HG03565 (cell line): ENCODE results near the gene CERS2.
A peak's percentile ranks its signal among the peaks of the same experiment; 100 is the strongest.

ENCODE experiments used
- ATAC-seq: cut with Tn5 transposase; IDR thresholded peaks from one replicate; pipeline ENCODE4 v1.9.1; 2021; ENCODE audit warnings: mild to moderate bottlenecking, moderate library complexity; ENCODE audit not compliant: unreplicated experiment

CERS2 gene

DNA sequence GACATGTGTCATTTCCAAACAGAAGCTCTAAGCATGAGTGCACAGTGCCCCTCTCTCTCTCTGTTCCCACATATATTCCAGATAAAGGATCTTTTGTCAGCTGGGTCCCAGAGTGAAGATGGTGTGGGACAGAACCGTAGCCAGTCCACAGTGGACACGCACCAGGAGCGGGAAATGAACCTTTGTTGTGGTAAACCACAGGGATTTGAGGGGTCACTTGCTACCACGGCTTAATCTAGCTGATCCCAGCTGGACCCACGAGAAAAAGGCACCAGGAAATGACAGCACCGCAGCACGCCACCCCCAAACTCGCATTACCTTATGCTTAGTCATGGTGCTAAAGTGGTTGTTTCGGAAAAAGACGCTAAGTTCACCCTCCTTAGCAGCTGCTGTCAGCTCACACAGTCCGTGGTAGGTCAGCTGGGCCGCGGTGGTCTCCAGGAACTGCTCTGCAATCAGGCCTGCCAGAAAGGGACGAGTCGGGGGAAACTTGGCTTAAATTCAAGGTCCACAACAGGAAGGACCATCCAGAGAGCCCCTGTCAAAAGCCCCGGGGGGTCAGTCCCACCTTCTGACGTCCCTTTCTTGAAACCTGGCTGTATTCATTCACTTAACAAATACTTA lies 24.5 kb upstream of the CERS2 start:
- ATAC-seq, result no peak

DNA sequence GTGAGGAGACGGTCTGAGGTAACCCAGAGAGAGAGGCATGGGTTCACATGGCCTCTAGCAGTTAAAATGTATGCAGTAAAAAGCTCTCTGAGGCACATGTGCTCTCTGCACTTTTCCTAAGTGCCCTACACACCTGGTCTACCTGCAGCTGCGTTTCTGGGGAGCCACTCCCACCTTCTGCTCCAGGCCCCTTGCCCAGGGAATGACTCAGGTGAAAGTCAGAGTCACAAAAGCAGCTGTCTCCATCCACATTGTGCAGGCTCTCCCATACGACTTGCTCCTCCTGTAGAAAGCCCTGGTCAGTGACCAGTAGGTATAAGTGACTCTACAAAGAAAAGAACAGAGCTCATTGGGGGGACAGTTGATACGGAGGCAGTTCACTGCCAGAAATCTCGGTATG lies 23.3 kb upstream of the CERS2 start:
- no peak for ATAC-seq

GRCh38 chr1:150997126-150997872 lies 22.7 kb upstream of the CERS2 start:
- ATAC-seq, result no peak

- no peak for ATAC-seq
Measured at GRCh38 chr1:150995896-150996295, 21.3 kb upstream of the CERS2 start.

GRCh38 chr1:150995460-150995859 lies 20.8 kb upstream of the CERS2 start:
- ATAC-seq, result no peak

DNA sequence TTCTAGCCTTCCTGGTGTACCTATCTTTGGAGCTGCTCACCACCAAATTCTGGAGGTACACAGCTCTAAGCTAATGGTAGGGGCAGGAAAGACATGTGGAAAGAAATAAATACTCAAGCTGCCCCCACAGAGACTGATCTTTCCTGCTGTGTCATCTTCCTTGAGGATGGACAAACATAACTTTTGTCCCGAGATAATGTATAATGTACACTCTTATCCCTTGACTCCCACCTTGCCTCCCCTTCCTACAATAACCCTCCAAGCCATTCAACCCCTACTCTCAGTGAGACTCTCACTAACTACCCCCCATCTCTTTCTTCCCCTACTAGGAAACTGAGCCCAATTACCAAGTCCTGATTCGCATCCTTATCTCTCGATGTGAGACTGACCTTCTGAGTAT lies 19.6 kb upstream of the CERS2 start:
- ATAC-seq, result no peak

DNA sequence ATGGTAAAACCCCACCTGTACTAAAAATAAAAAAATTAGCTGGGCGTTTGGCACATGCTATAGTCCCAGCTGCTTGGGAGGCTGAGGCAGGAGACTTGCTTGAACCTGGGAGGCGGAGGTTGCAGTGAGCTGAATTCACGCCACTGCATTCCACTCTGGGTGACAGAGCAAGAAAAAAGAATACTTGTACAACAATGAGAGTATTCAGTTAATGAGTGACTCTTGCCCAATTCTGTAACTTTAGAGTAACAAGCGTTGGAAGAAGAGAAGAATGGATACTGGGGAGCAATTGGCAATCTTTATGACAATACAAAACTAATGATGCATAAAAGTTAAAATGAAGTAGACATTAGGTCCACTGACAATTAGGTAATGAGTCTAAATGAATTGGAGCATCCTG lies 18.0 kb upstream of the CERS2 start:
- no peak for ATAC-seq

DNA sequence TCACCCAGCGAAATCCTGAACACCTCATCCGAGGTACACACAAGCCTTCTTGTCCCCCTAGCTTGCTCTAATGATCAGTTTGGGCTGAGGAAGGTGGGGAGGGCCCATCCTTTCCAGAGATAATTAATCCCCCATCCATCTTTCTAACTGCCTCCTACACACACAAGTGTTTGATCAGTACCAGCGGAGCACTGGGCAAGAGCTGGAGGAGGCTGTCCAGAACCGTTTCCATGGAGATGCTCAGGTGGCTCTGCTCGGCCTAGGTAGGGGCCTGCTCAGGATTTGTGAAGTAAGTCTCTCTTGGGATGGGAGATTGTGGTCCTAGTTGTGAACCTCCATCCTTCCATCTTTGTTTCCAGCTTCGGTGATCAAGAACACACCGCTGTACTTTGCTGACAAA lies 13.3 kb upstream of the CERS2 start:
- ATAC-seq, result no peak

DNA sequence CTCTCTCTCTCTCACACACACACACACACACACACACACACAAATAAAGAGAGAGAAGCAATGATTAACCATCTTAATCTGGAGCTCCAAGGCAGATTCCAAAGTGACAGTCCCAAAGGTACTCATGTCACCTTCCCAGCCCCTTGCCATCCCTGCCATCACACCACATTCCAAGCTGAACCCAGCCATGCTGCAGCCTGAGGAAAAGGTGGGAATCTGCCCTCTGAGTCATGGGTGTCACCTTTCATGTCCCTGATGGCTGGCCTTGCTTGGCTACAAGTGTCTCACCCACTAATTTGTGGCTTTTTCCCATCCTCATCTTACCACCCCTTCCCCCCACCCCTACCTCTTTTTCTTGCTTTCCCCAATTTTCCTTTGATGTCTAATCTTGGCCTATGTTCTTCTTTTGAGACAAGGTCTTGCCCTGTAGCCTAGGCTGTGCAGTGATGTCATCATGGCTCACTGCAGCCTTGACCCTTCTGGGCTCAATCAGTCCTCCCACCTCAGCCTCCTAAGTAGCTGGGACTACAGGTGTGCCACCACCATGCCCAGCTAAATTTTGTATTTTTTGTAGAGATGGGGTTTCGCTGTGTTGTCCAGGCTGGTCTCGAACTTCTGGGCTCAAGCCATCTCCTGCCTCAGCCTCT lies 10.7 kb upstream of the CERS2 start:
- ATAC-seq, result no peak

- ATAC-seq, result no peak
Measured at GRCh38 chr1:150981805-150982712, 7.4 kb upstream of the CERS2 start, which contains the start of gene ANXA9. Gene ANXA9 (plus strand): TSS chr1:150982292. CDS start chr1:150983106, 814 bp downstream.

- ATAC-seq, result no peak
Measured at GRCh38 chr1:150981177-150981804, 6.7 kb upstream of the CERS2 start.

DNA sequence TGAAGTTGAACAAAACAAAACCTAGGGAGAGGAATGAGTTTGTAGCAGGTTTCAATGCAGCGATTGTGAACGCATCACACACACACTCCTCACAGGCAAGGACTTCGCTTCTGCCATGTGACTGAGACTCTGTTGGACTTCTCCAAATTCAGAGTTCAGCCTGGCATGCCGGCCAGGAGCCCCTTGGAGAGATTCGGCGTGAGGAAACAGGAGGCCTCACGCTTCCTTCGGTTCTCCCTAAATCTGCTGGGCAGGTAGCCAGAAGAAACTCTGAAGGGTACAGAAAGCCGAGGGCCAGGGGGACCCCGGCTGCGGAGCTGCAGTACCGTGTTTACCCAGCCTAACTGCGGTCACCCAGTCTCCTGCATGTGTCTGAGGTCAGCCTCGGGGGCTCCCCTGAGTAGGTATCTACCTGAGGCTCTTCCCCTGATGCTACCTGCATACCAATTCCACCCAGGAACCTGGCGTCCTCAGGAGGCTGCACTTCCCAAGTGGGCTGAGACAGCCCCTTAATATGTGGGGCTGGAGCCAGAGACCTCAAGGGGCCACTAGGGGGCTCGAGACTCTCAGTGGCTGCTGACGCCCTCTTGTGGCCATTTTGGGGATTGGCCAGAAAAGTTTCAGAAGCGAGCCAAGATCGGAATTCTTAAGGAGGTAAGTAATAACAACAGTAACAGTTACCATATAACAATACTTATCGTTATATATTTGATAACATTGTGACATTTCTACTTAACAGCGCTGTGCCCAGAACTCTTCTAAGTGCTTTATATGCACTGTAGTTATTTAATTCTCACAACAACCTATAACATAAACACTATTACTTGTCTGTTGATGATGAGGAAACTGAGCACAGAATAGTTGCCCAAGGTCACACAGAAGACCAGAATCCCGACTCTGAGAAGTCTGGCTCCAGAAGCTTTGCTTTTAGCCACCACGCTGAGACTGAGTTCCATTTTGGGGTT lies 4.7 kb upstream of the CERS2 start:
- peak; percentile 53 for ATAC-seq

GRCh38 chr1:150976879-150977694 lies 2.5 kb upstream of the CERS2 start:
- no peak for ATAC-seq

- no peak for ATAC-seq
Measured at GRCh38 chr1:150976401-150976821, 1.8 kb upstream of the CERS2 start.

DNA sequence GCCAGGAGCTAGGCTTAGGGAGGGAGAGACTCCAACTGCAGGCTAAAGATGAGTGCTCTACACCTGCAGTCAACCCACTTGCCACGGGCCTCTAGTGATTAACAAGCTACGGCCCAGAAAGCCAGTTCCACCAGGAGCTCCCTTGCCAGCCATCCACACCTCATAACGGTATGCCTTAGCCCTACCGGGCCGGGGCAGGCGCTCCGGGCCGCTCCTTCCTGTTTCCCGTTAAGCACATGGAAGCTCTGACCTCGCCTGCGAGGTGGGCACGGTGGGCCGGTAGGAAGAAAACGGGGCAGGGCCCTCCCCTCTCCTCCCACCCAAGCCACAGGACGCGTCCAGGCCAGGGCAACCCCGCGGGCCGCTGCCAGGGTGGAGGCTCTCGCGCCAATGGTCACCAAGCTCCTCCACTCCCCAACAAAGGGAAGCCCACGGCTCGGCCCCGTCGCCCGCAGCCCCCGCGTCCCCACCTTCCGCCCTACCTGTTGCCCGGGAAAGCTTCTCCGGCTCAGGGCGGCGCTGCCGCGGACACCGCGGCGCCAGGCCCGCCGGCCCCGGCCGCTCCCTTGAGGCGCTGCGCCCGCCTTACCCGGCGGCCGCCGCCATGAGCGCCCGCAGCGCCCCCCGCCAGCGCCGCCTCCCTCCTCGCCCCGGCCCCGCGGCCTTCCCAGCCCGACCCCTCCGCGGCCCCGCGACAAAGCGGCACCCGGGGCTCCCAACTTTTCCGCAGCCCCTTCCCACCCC lies 627 bp downstream of the CERS2 start:
- ATAC-seq, result no peak

GRCh38 chr1:150973258-150973835 lies 1.3 kb downstream of the CERS2 start:
- no peak for ATAC-seq

GRCh38 chr1:150972417-150972940 lies 2.2 kb downstream of the CERS2 start:
- no peak for ATAC-seq
